Left forelimb (tissue), 1 donor: ENCODE measurements around the gene DCAF8L2.
"Not testable (repeated sequence)": the region's sequence is repeated elsewhere in the genome, so short reads cannot be mapped to it uniquely, and the experiment has no call there.

Experiments
- DNase-seq: peaks from one replicate; pipeline ENCODE4 v3.0.0-alpha.2; 2018; ENCODE audit warnings: low spot score

The DCAF8L2 gene

DNA sequence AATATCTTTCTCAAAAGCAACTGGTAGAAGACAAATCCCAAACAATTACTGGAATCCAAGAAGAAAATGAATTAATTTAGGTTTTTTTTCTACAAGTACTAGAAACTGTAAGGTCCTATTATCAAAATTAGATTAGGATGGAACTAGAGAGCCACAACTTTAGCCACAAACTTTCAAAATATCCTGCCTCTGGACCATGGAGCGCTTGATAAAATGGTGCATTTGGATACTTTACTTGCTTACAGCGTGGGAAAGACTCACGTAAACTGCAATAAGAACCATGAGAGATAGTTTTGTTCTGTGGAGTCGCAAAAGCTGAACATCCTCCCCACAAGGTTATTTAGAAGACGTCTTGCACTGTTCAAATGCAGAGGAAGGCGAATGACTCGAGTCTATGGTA, at the start of gene DCAF8L2:
DCAF8L2 (plus strand) TSS at position 301 of the 400 bp plus-strand sequence. CDS start 156,552 bp downstream, outside the sequence.
- no peak for DNase-seq

DNA sequence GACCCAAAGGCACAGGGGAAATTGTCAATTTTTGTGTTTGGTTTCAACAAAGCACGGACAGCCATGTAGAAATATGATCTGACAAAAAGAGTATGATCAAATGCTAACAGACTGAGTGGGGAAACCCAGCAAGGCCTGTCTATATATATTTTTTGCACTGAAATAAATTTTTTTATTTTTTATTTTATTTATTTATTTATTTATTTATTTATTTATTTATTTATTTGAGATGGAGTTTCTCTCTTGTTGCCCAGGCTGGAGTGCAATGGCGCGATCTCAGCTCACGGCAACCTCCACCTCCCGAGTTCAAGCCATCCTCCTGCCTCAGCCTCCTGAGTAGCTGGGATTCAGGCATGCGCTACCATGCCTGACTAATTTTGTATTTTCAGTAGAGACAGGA, 49.0 kb upstream of the DCAF8L2 start:
- DNase-seq = not testable (repeated sequence)

GRCh38 chrX:27548624-27549023, 41.5 kb upstream of the DCAF8L2 start:
- DNase-seq = no peak

DNA sequence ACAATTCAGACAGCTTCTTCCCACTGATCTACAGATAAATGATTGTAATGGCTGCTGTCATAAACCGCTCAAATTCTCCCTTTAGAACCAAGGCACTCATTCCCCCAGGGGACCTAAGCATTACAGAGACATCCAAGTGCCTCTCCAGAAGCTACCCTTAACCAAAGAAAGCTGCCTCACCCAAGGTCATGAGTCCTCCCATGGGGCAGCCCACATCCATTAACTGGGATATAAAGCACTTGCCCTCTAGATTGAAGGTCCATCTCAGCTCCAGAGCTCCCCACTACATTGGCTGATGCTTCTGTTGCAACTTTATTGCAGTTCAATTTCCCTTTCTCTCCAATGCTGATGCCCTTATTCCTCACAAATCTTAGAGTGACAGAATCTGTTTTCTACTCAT, 40.5 kb upstream of the DCAF8L2 start:
- DNase-seq = no peak

DNA sequence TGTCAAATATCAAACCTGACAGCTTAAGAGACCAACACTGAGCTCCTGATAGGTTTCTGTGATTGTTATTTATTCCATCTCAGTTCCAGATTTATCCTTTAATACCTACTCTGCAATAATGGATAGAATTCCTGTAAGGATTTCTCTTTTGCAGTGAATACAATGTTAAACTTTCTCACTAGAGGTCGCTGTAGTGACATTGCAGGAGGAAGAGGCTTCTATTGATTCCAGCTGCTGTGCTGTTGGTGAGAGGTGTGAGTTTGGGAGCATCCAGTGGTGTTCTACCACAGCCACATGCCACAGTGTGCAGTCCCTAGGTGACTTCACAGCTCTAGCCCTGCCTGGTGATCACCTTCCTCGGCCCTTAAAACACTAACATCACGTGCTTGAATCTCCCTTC, 34.6 kb upstream of the DCAF8L2 start:
- no peak for DNase-seq

- no peak for DNase-seq
These were observed 24.2 kb upstream of the DCAF8L2 start for GRCh38 chrX:27565992-27566391.

GRCh38 chrX:27571164-27571563, 19.0 kb upstream of the DCAF8L2 start:
- no peak for DNase-seq

GRCh38 chrX:27575565-27575964, 14.6 kb upstream of the DCAF8L2 start:
- no peak for DNase-seq

- DNase-seq = no peak
These were observed 6.2 kb upstream of the DCAF8L2 start for GRCh38 chrX:27583976-27584375.

DNA sequence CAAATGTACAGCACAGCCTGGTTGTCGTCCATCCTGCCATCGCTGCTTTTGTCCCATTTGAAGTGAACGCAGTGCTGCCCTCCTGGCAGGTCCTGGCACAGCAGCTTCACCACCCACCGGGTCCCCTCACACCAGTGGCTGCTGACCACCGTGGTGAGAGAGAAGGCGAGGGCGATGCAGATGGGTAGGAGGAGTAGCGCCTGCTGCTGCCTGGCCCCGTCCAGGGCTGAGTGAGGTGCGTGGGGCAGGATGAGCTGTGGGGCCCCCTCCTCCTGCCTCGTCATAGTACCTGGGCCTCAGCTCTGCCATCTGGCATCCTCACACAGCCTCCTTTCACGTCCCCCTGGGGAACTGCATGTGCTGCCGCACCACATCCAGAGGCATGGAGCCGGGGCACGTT, 1.8 kb downstream of the DCAF8L2 start:
- DNase-seq = no peak

GRCh38 chrX:27597508-27597907, 7.4 kb downstream of the DCAF8L2 start:
- no peak for DNase-seq

GRCh38 chrX:27598312-27598711, 8.2 kb downstream of the DCAF8L2 start:
- no peak for DNase-seq

- no peak for DNase-seq
These were observed 9.8 kb downstream of the DCAF8L2 start for GRCh38 chrX:27599928-27600327.

- DNase-seq = no peak
These were observed 10.5 kb downstream of the DCAF8L2 start for GRCh38 chrX:27600686-27601085.

- no peak for DNase-seq
These were observed 18.5 kb downstream of the DCAF8L2 start for GRCh38 chrX:27608671-27609070.

GRCh38 chrX:27619459-27619858, 29.3 kb downstream of the DCAF8L2 start:
- no peak for DNase-seq

DNA sequence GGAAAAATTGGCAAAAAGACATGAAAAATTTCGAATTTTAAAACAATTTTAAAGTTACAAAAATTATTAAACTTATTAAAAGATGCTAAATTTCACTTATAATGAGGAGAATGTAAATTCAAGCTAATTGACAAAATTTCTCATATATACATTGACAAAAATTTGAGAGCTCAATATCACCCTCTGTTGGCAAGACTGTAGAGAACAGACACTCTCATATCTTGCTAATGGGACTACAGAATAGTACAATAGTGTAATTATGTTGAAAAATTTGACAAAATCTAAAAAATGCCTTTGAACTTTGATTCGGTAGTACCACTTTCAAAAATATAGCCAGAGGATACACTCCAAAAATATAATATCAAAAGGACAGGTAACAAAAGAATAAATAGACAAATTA, 29.8 kb downstream of the DCAF8L2 start:
- no peak for DNase-seq

DNA sequence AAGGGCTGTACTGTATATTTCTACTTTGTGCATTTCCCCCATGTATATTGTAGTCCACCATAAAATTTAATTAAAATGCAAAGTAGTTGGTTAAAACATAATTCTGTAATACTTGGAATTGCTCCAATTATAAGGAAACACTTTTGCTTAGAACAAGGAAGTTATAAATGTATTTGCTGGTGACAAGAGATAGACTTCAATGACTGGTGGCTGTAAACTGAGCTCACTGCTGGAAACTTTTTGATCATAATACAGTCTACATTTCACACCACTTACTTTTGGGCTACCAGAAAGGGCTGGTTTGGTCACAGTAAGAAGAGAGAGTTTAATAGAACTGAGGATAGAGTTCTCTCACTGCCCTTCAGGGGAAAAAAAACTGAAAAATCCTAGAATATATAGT, 32.7 kb downstream of the DCAF8L2 start:
- no peak for DNase-seq

- no peak for DNase-seq
These were observed 35.9 kb downstream of the DCAF8L2 start for GRCh38 chrX:27626066-27626465.

GRCh38 chrX:27633328-27633727, 43.2 kb downstream of the DCAF8L2 start:
- DNase-seq = no peak

- DNase-seq = no peak
These were observed 66.4 kb downstream of the DCAF8L2 start for GRCh38 chrX:27656581-27656980.

- no peak for DNase-seq
These were observed 70.7 kb downstream of the DCAF8L2 start for GRCh38 chrX:27660878-27661277.

DNA sequence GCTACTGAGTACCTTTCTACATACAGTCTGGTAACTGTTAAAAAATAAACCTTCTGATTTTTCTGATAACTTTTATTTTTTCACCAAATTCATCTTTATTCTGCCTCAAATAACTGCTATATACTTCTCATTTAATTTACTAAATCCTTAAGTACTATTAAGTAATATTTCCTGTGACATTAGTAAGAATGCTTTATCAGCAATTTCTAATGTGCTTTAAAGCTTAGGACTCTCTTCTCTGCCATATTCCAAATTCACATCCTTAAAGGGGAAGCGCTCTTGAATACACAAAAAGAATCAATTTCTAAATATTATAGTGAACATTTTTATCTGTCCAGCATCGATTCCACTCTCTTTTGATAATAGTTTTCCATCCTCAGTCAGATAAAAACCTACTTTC, 81.1 kb downstream of the DCAF8L2 start:
- DNase-seq = no peak

- DNase-seq = no peak
These were observed 84.3 kb downstream of the DCAF8L2 start for GRCh38 chrX:27674491-27674890.

DNA sequence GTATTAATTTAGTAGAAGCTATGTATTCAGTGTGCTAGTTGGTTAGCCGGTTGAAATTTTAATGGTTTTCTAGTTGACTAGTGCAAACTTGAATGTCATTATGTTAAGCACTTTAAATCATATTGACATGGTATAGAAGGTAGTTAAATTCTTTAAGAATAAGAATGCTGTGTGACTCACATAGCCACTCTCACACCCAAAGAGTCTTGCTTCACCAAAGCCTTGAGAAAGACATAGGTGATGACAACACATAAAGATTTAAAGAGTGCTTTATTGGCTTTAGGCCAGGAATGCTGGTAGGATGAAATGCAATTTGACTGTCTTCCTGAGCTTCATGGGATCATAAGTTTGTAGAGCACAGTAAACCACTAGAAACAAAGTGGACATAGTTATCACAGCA, 85.3 kb downstream of the DCAF8L2 start:
- no peak for DNase-seq
